Stomach (tissue), 9 donors: ENCODE results near the gene PHF19. TPM values are rescaled to one million over a fixed set of nuclear protein-coding genes. Genes with fewer than 3 reads are reported as not detected.

ENCODE experiments used
- DNase-seq, 2 donors: peaks; one replicate each; pipeline versions ENCODE4 v3.0.0 to v3.0.0-alpha.2; 2013 to 2019
- H3K27ac ChIP-seq, 5 donors: fragments of 200-600 bp in 4 of 5; sonication (generic) in 4 of 5; one replicate each; pipeline ENCODE4 v1.5.1; 2013 to 2019; ENCODE audit warnings: mild to moderate bottlenecking in 1 of 5, moderate library complexity in 1 of 5
- H3K27me3 ChIP-seq, 3 donors: fragments of 200-600 bp; sonication (generic); one replicate each; pipeline ENCODE4 v1.5.1; 2017 to 2019; ENCODE audit warnings: mixed run types in 1 of 3
- H3K36me3 ChIP-seq, 4 donors: fragments of 200-600 bp; sonication (generic); 1 replicate in 3 of 4; 2 replicates in 1 of 4; pipeline ENCODE4 v1.5.1; 2016 to 2019
- H3K4me1 ChIP-seq, 4 donors: fragments of 200-600 bp; sonication (generic); one replicate each; pipeline ENCODE4 v1.5.1; 2016 to 2019
- H3K4me3 ChIP-seq, 4 donors: fragments of 200-600 bp; sonication (generic) in 3 of 4; one replicate each; pipeline ENCODE4 v1.5.1; 2016 to 2019; ENCODE audit warnings: mild to moderate bottlenecking in 1 of 4
- H3K9me3 ChIP-seq, 4 donors: fragments of 200-600 bp; sonication (generic); one replicate each; pipeline ENCODE4 v1.5.1; 2016 to 2019
- CTCF ChIP-seq, 7 experiments: fragments of 450-650 bp in 4 of 7; fragments of 200-600 bp in 3 of 7; sonication (generic) in 3 of 7; IDR thresholded peaks; one replicate each; pipeline ENCODE4 v1.5.1; 2016 to 2019; ENCODE audit warnings: antibody characterized with exemption in 7 of 7, control low read depth in 2 of 7, mild to moderate bottlenecking in 1 of 7
- EP300 ChIP-seq: sonication (generic); formaldehyde crosslinking; IDR thresholded peaks from one replicate; pipeline ENCODE4 v1.6.1; 2017; ENCODE audit warnings: antibody characterized with exemption
- POLR2A ChIP-seq, 4 donors: fragments of 450-650 bp; IDR thresholded peaks; one replicate each; pipeline ENCODE4 v1.6.1; 2016; ENCODE audit warnings: antibody characterized with exemption in 4 of 4, control low read depth in 2 of 4, mild to moderate bottlenecking in 1 of 4, moderate library complexity in 1 of 4
- POLR2AphosphoS5 ChIP-seq, 3 donors: sonication (generic); formaldehyde crosslinking; IDR thresholded peaks; one replicate each; pipeline ENCODE4 v1.6.1; 2016; ENCODE audit warnings: antibody characterized with exemption in 3 of 3
- WGBS, 5 donors: extraction: QIAGEN DNeasy Blood & Tissue Kit in 3 of 5; methylation state at CpG; one replicate each; pipeline versions ENCODE4 v1.1.5 to v1.1.7; 2013 to 2018; 5-methylcytosine and 5-hydroxymethylcytosine counted together
- intact Hi-C: fragments of 100-400 bp; cut with DNase I; formaldehyde crosslinking; loops from one replicate; pipeline ENCODE4 v1.15.1; 2023; ENCODE audit warnings: low total_unique reads
- polyA plus RNA-seq, 3 donors: library from polyadenylated mRNA; stranded (reverse); fragments of 200-250 nt; gene quantifications; one replicate each; pipeline ENCODE4 v1.2.3, GENCODE V29; 2013
- total RNA-seq, 5 donors: library from RNA; depleted of rRNA; stranded (reverse); fragments of >200 nt; gene quantifications; one replicate each; pipeline versions ENCODE4 v1.1.0 to v1.2.3, GENCODE V29; 2014 to 2016
- donor health status: healthy with polysubstance abuse.
- donor health status: Bipolar disorder and iron deficiency.
- donor health status: healthy.

The PHF19 gene
- total and polyA plus RNA-seq, 8 donors: 10.7 to 251 (median 27.2) TPM

GRCh38 chr9:120924698-120925534 lies 47.9 kb upstream of the PHF19 start:
- Histone ChIP-seq H3K27ac (peak overlapping the region; percentile 66 to 97 (median 92)), H3K36me3 (no peaks in the 10 kb centered on the region), H3K27me3 (no peaks in the 10 kb centered on the region), H3K4me1 (peaks cover 13 to 67% (median 41%) of the 10 kb centered on the region in 4 donors), H3K9me3 (no peaks in the 10 kb centered on the region), H3K4me3 (peak overlapping the region in 1 of 4 donors; percentile 25)
- 68 to 79% (median 73%) methylated on average over 11 of the region's 11 CpGs for WGBS, 5 donors
- intact Hi-C loops: loop anchor here (10.0 kb wide), 1 partner anchor 50 kb away; the partner anchor contains the start of gene PHF19
- TF ChIP-seq EP300: no peak
- no peak for TF ChIP-seq POLR2A (IDR thresholded peaks at IDR 0.05)
- no peak for TF ChIP-seq CTCF (IDR thresholded peaks at IDR 0.05)
- TF ChIP-seq POLR2AphosphoS5 (IDR thresholded peaks at IDR 0.05): no peak
- no peak for DNase-seq

DNA sequence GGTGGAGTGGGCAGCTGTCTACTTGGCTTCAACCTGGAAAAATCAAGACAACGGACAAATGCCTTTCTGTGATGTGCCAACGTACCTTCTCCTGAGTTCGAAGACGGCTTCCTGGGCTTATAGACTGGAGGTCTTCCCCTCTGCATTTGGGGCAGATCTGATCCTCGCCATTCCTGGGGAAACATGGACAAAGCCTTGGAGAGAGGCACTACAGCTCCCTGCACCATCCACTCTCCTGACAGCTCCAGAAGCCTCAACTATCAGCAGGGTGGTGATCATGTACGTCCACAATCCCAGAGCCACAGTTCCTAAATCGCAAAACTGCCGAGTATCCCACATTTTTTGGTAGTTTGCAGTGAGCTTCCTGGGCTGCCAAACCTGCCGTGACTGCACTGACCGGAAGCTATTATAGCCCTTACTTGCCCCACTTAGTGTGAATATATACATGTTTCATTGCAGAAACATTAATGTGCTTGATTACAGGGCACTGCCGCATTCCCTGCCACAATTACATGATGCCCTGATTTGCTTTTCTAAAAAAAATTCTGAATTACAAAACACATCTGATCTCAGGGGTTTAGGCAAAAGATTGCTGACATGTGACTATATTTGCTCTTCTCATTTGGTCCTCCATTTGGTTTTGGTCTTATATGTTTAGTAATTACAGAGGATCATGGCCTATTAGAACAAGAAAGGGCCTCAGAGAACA lies 46.8 kb upstream of the PHF19 start:
- DNase-seq: no peak
- Histone ChIP-seq H3K9me3 (no peaks in the 10 kb centered on the region), H3K4me1 (peaks cover 15 to 69% (median 42%) of the 10 kb centered on the region in 4 donors), H3K4me3 (no peak overlapping the region), H3K27ac (peak overlapping the region in 4 of 5 donors; percentile 25 to 97 (median 92)), H3K27me3 (no peaks in the 10 kb centered on the region), H3K36me3 (no peaks in the 10 kb centered on the region)
- intact Hi-C loops: loop anchor here (10.0 kb wide), 1 partner anchor 49 kb away; the partner anchor contains the start of gene PHF19
- TF ChIP-seq EP300: no peak
- no peak for TF ChIP-seq POLR2AphosphoS5 (IDR thresholded peaks at IDR 0.05)
- TF ChIP-seq POLR2A (IDR thresholded peaks at IDR 0.05): no peak
- TF ChIP-seq CTCF (IDR thresholded peaks at IDR 0.05): no peak
- WGBS, 5 donors: 86 to 93% (median 90%) methylated on average over 9 to 11 of the region's 11 CpGs

DNA sequence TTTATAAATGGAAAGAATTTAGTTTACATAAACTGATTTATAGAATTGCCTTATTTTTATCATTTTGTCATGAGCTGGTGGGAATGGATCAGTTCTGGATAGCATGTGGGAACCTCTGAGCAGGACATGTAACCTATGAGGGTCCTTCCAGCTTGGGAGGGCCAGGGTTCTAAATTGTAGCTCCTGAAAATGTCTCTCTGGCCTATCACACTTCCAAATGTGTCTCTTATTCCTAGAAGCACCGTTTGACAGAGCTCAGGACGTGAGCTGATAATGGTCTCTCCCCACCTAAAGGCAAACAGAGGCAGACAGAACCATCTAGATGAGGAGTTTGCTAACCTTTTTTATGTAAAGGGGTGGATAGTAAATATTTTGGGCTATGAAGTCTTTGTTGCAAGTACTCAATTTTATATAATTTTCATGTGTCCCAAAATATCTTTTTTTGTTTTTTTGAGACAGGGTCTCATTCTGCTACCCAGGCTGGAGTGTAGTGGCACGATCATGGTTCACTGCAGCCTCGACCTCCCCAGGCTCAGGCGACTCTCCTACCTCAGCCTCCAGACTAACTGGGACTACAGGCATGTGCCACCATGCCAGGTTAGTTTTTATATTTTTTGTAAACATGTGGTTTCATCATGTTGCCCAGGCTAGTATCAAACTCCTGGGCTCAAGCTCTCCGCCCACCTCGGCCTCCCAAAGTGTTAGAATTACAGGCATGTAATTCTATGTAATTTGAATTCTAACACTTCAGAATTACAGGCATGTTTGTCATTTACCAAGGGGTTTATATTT lies 45.6 kb upstream of the PHF19 start:
- TF ChIP-seq POLR2A (IDR thresholded peaks at IDR 0.05) (no peak), POLR2AphosphoS5 (IDR thresholded peaks at IDR 0.05) (no peak), CTCF (IDR thresholded peaks at IDR 0.05) (no peak), EP300 (no peak)
- DNase-seq: no peak
- Histone ChIP-seq H3K36me3 (peaks cover 0 to 2% (median under 1%) of the 10 kb centered on the region in 4 donors), H3K9me3 (no peaks in the 10 kb centered on the region), H3K27me3 (no peaks in the 10 kb centered on the region), H3K4me1 (peaks cover 8 to 66% (median 37%) of the 10 kb centered on the region in 4 donors), H3K27ac (peak overlapping the region in 4 of 5 donors; percentile 64 to 97 (median 92)), H3K4me3 (no peak overlapping the region)
- intact Hi-C loops: loop anchor here (10.0 kb wide), 1 partner anchor 48 kb away; the partner anchor contains the start of gene PHF19
- 60 to 73% (median 69%) methylated on average over 7 of the region's 7 CpGs for WGBS, 5 donors
